ENCODE results near the gene KRTAP10-2. TPM values are rescaled to one million over a fixed set of nuclear protein-coding genes. Genes with fewer than 3 reads are reported as not detected.

The KRTAP10-2 gene
- polyA plus RNA-seq, 3 donors = not detected

GRCh38 chr21:44526096-44526997 is 25.0 kb downstream of the KRTAP10-2 start:
- DNase-seq = no peak

- DNase-seq = no peak
These were observed 25.8 kb downstream of the KRTAP10-2 start for GRCh38 chr21:44525391-44526095.

- DNase-seq = no peak
These were observed 26.6 kb downstream of the KRTAP10-2 start for GRCh38 chr21:44524414-44525371.

GRCh38 chr21:44523567-44524413 is 27.5 kb downstream of the KRTAP10-2 start:
- no peak for DNase-seq

GRCh38 chr21:44522753-44523204 is 28.5 kb downstream of the KRTAP10-2 start:
- DNase-seq = no peak

GRCh38 chr21:44521928-44522752 is 29.2 kb downstream of the KRTAP10-2 start:
- no peak for DNase-seq

- DNase-seq = no peak
These were observed 29.9 kb downstream of the KRTAP10-2 start for GRCh38 chr21:44521301-44521927.

GRCh38 chr21:44520326-44521300 is 30.7 kb downstream of the KRTAP10-2 start:
- no peak for DNase-seq

GRCh38 chr21:44519346-44520325 is 31.7 kb downstream of the KRTAP10-2 start:
- DNase-seq = no peak

- DNase-seq = no peak
These were observed 32.6 kb downstream of the KRTAP10-2 start for GRCh38 chr21:44518686-44519085.

GRCh38 chr21:44517175-44517899 is 34.0 kb downstream of the KRTAP10-2 start:
- no peak for DNase-seq

- no peak for DNase-seq
These were observed 34.5 kb downstream of the KRTAP10-2 start for GRCh38 chr21:44516828-44517174.

- no peak for DNase-seq
These were observed 35.0 kb downstream of the KRTAP10-2 start for GRCh38 chr21:44516342-44516741.

GRCh38 chr21:44515359-44516165 is 35.7 kb downstream of the KRTAP10-2 start:
- no peak for DNase-seq

GRCh38 chr21:44514746-44515358 is 36.5 kb downstream of the KRTAP10-2 start:
- DNase-seq = no peak

Data from renal pelvis (tissue), 4 donors.